Measurements from ENCODE around the gene TOM1L1.
A peak's percentile ranks its signal among the peaks of the same experiment; 100 is the strongest.

The TOM1L1 gene

GRCh38 chr17:54956791-54957190 lies 56.1 kb downstream of the TOM1L1 start:
- no peak for DNase-seq
- H3K36me3 ChIP-seq (ENCODE audit: control insufficient read depth in 1 of 2, insufficient read depth in 2 of 2, low read length in 2 of 2) = peaks cover 15 to 19% of the 10 kb centered on the region in 2 experiments
- H3K4me3 ChIP-seq (ENCODE audit: low read depth, low read length) = peak overlapping the region; percentile 40
- no peaks in the 10 kb centered on the region for H3K27me3 ChIP-seq (ENCODE audit: insufficient read depth, low read length)
- no peaks in the 10 kb centered on the region for H3K9me3 ChIP-seq (ENCODE audit: insufficient read depth, low read depth, low read length)
- H3K18ac ChIP-seq (ENCODE audit: low read length) = no peak overlapping the region
- no peak overlapping the region for H2AK5ac ChIP-seq (ENCODE audit: low read length)
- no peak overlapping the region for H3K14ac ChIP-seq (ENCODE audit: low read length)
- H3K79me2 ChIP-seq (ENCODE audit: control insufficient read depth, insufficient read depth, low read length, poor library complexity) = no peaks in the 10 kb centered on the region
- no peak overlapping the region for H2BK5ac ChIP-seq (ENCODE audit: low read depth, low read length, poor library complexity)
- no peak overlapping the region for H2BK12ac ChIP-seq (ENCODE audit: low read length)
- H3K4me2 ChIP-seq (ENCODE audit: low read length) = no peak overlapping the region
- no peak overlapping the region for H2AFZ ChIP-seq (ENCODE audit: insufficient read depth, low read length, poor library complexity)
- no peak overlapping the region for H2BK120ac ChIP-seq (ENCODE audit: insufficient read depth, low read length, poor library complexity)
- H4K12ac ChIP-seq (ENCODE audit: low read depth, low read length) = no peak overlapping the region
- WGBS (ENCODE audit: extremely low coverage, insufficient coverage, insufficient read length) = 100% methylated on average over 1 of the region's 3 CpGs
- H3K23ac ChIP-seq (ENCODE audit: low read length) = no peak overlapping the region
- peak overlapping the region; percentile 47 for H3K9ac ChIP-seq (ENCODE audit: low read length)
- no peak overlapping the region for H3K27ac ChIP-seq (ENCODE audit: low read depth, low read length)
- no peak overlapping the region for H4K91ac ChIP-seq (ENCODE audit: low read depth, low read length)
- no peak overlapping the region for H4K8ac ChIP-seq (ENCODE audit: low read depth, low read length)
- H3K79me1 ChIP-seq (ENCODE audit: low read length) = no peaks in the 10 kb centered on the region
- H3K4me1 ChIP-seq (ENCODE audit: control insufficient read depth in 1 of 2, insufficient read depth in 2 of 2, low read length in 2 of 2) = no peaks in the 10 kb centered on the region
- no peak overlapping the region for H3K4ac ChIP-seq (ENCODE audit: low read depth, low read length)

DNA sequence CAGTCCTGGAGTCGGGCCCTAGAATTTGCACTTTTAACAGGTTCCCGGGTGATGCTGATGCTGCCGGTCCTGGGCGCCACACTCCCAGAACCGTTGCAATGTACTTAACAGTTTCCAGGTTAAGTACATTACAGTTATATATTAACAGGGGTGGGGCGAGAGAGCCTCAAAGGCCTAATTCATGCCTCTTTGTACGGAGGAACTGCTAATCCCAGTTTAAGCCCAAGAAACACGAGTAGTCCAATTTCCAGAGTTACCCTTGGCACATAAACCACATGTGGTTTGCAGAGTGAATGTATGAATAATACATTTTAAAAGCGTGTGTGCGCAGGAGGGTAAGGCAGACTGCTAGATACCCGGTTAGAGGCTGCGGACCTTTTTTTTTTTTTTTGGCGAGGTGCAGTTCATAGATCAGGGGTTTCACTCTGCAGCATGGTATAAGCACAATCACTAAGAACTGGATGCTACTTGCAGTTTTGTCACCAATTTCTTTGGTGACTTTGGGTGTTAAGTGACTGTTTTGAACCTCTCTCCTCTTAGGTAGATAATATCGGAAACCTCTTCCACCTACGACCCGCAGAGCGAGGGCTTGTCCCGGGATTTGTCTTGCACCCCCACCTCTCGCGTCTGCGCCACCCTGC lies 67.1 kb downstream of the TOM1L1 start:
- Histone ChIP-seq H3K23ac (ENCODE audit: low read length) (no peak overlapping the region), H4K12ac (ENCODE audit: low read depth, low read length) (no peak overlapping the region), H4K91ac (ENCODE audit: low read depth, low read length) (no peak overlapping the region), H2BK120ac (ENCODE audit: insufficient read depth, low read length, poor library complexity) (peak overlapping the region; percentile 3), H3K27me3 (ENCODE audit: insufficient read depth, low read length) (no peaks in the 10 kb centered on the region), H3K27ac (ENCODE audit: low read depth, low read length) (no peak overlapping the region), H3K9ac (ENCODE audit: low read length) (peak overlapping the region; percentile 98), H3K79me2 (ENCODE audit: control insufficient read depth, insufficient read depth, low read length, poor library complexity) (peaks cover 8% of the 10 kb centered on the region), H2BK12ac (ENCODE audit: low read length) (no peak overlapping the region), H2AFZ (ENCODE audit: insufficient read depth, low read length, poor library complexity) (peak overlapping the region; percentile 90), H3K4ac (ENCODE audit: low read depth, low read length) (peak overlapping the region; percentile 95), H2BK5ac (ENCODE audit: low read depth, low read length, poor library complexity) (no peak overlapping the region), H3K14ac (ENCODE audit: low read length) (no peak overlapping the region), H3K4me3 (ENCODE audit: low read depth, low read length) (peak overlapping the region; percentile 93), H3K79me1 (ENCODE audit: low read length) (peaks cover 8% of the 10 kb centered on the region), H3K4me2 (ENCODE audit: low read length) (peak overlapping the region; percentile 67), H3K4me1 (ENCODE audit: control insufficient read depth in 1 of 2, insufficient read depth in 2 of 2, low read length in 2 of 2) (peaks cover 0 to 4% of the 10 kb centered on the region in 2 experiments), H3K18ac (ENCODE audit: low read length) (peak overlapping the region; percentile 94), H4K8ac (ENCODE audit: low read depth, low read length) (peak overlapping the region; percentile 91), H3K9me3 (ENCODE audit: insufficient read depth, low read depth, low read length) (no peaks in the 10 kb centered on the region), H3K36me3 (ENCODE audit: control insufficient read depth in 1 of 2, insufficient read depth in 2 of 2, low read length in 2 of 2) (peaks cover 0 to 4% of the 10 kb centered on the region in 2 experiments), H2AK5ac (ENCODE audit: low read length) (no peak overlapping the region)
- no CpG with 5 or more reads among the region's 21 CpGs for WGBS (ENCODE audit: extremely low coverage, insufficient coverage, insufficient read length)
- peak; percentile 4 to 28 for DNase-seq

DNA sequence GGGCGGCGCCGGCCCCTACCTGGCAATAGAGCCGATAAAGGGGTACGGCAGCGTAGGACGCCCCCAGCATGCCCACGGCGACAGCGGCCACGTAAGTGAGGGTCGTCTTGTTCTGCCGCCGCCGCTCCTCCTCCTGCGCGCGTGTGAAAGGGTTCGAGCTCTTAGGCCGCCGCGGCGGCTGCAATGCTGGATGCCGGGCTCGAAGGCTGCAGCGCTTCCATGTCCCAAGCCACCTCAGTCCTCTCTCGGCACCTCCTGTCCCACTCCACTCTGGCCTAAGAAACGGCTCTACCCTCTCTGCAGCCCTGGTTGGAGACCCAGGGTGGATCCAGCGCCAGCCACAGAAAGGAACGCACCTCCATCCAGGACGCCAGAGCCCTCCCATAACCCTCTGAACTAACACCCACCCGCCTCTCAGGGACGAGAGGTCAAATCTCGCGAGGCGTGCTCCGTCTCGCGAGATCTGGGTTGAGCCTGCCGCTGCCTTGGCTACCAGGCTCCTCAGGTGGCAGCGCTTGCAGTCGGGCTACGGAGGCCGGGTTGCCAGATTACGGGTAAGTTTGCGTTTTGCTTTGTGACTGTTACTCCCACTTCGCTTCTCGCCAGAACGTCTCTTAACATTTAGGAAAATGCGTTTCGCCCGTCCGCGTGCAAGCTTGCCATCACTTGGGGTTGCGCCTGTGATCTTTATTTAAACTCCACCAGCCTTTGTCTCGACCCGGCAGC lies 67.8 kb downstream of the TOM1L1 start, which contains the start of the genes COX11 and STXBP4:
Gene COX11 (minus strand): TSS at position 393 of the 726 bp plus-strand sequence. CDS start 8 bp downstream, at position 385.
Gene STXBP4 (plus strand): TSS at position 504 of the 726 bp plus-strand sequence. CDS start 17,455 bp downstream, outside the sequence.
- Histone ChIP-seq H3K4me3 (ENCODE audit: low read depth, low read length) (peak within 1 kb of the TSS; percentile 93), H3K18ac (ENCODE audit: low read length) (peak within 1 kb of the TSS; percentile 94)
- WGBS (ENCODE audit: extremely low coverage, insufficient coverage, insufficient read length) = no CpG with 5 or more reads among the region's 57 CpGs

GRCh38 chr17:54968988-54969332 lies 68.3 kb downstream of the TOM1L1 start:
- Histone ChIP-seq H3K9me3 (ENCODE audit: insufficient read depth, low read depth, low read length) (no peaks in the 10 kb centered on the region), H4K8ac (ENCODE audit: low read depth, low read length) (peak overlapping the region; percentile 86), H3K79me1 (ENCODE audit: low read length) (peaks cover 8% of the 10 kb centered on the region), H3K79me2 (ENCODE audit: control insufficient read depth, insufficient read depth, low read length, poor library complexity) (peaks cover 8% of the 10 kb centered on the region), H3K4ac (ENCODE audit: low read depth, low read length) (no peak overlapping the region), H2BK5ac (ENCODE audit: low read depth, low read length, poor library complexity) (peak overlapping the region; percentile 52), H2BK120ac (ENCODE audit: insufficient read depth, low read length, poor library complexity) (peak overlapping the region; percentile 52), H3K18ac (ENCODE audit: low read length) (peak overlapping the region; percentile 80), H3K9ac (ENCODE audit: low read length) (peak overlapping the region; percentile 96), H3K14ac (ENCODE audit: low read length) (peak overlapping the region; percentile 63), H3K23ac (ENCODE audit: low read length) (no peak overlapping the region), H2BK12ac (ENCODE audit: low read length) (peak overlapping the region; percentile 15), H4K12ac (ENCODE audit: low read depth, low read length) (peak overlapping the region; percentile 60), H3K4me1 (ENCODE audit: control insufficient read depth in 1 of 2, insufficient read depth in 2 of 2, low read length in 2 of 2) (peaks cover 0 to 4% of the 10 kb centered on the region in 2 experiments), H4K91ac (ENCODE audit: low read depth, low read length) (peak overlapping the region; percentile 77), H3K27ac (ENCODE audit: low read depth, low read length) (peak overlapping the region; percentile 21), H3K36me3 (ENCODE audit: control insufficient read depth in 1 of 2, insufficient read depth in 2 of 2, low read length in 2 of 2) (peaks cover 0 to 4% of the 10 kb centered on the region in 2 experiments), H3K4me3 (ENCODE audit: low read depth, low read length) (peak overlapping the region; percentile 93), H3K27me3 (ENCODE audit: insufficient read depth, low read length) (no peaks in the 10 kb centered on the region), H2AK5ac (ENCODE audit: low read length) (no peak overlapping the region), H2AFZ (ENCODE audit: insufficient read depth, low read length, poor library complexity) (peak overlapping the region; percentile 89), H3K4me2 (ENCODE audit: low read length) (peak overlapping the region; percentile 67)
- WGBS (ENCODE audit: extremely low coverage, insufficient coverage, insufficient read length) = no CpG with 5 or more reads among the region's 13 CpGs
- DNase-seq = no peak

More for the DNA sequence above, 67.8 kb downstream of the TOM1L1 start, which contains the start of the genes COX11 and STXBP4:
- Histone ChIP-seq H3K79me2 (ENCODE audit: control insufficient read depth, insufficient read depth, low read length, poor library complexity) (peaks cover 8% of the 10 kb centered on the region), H2BK12ac (ENCODE audit: low read length) (peak within 1 kb of the TSS; percentile 15), H3K4me2 (ENCODE audit: low read length) (peak within 1 kb of the TSS; percentile 67), H3K9ac (ENCODE audit: low read length) (peak within 1 kb of the TSS; percentile 98), H3K14ac (ENCODE audit: low read length) (peak within 1 kb of the TSS; percentile 88), H3K36me3 (ENCODE audit: control insufficient read depth in 1 of 2, insufficient read depth in 2 of 2, low read length in 2 of 2) (peaks cover 0 to 4% of the 10 kb centered on the region in 2 experiments), H3K23ac (ENCODE audit: low read length) (no peak within 1 kb of the TSS), H3K27me3 (ENCODE audit: insufficient read depth, low read length) (no peaks in the 10 kb centered on the region), H2BK5ac (ENCODE audit: low read depth, low read length, poor library complexity) (peak within 1 kb of the TSS; percentile 65), H3K79me1 (ENCODE audit: low read length) (peaks cover 8% of the 10 kb centered on the region), H2BK120ac (ENCODE audit: insufficient read depth, low read length, poor library complexity) (peak within 1 kb of the TSS; percentile 52), H3K4me1 (ENCODE audit: control insufficient read depth in 1 of 2, insufficient read depth in 2 of 2, low read length in 2 of 2) (peaks cover 0 to 4% of the 10 kb centered on the region in 2 experiments), H4K8ac (ENCODE audit: low read depth, low read length) (peak within 1 kb of the TSS; percentile 91), H3K4ac (ENCODE audit: low read depth, low read length) (peak within 1 kb of the TSS; percentile 95), H4K12ac (ENCODE audit: low read depth, low read length) (peak within 1 kb of the TSS; percentile 68), H3K9me3 (ENCODE audit: insufficient read depth, low read depth, low read length) (no peaks in the 10 kb centered on the region), H2AK5ac (ENCODE audit: low read length) (no peak within 1 kb of the TSS), H2AFZ (ENCODE audit: insufficient read depth, low read length, poor library complexity) (peak within 1 kb of the TSS; percentile 90), H4K91ac (ENCODE audit: low read depth, low read length) (peak within 1 kb of the TSS; percentile 77), H3K27ac (ENCODE audit: low read depth, low read length) (peak within 1 kb of the TSS; percentile 24)
- DNase-seq = peak; percentile 97 to 99
